Hepatic stellate cell (primary cell): ENCODE measurements around the gene TMTC1.

Experiments
- DNase-seq: peaks from one replicate; pipeline ENCODE4 v3.0.0; 2011; ENCODE audit warnings: low spot score

TMTC1 gene

DNA sequence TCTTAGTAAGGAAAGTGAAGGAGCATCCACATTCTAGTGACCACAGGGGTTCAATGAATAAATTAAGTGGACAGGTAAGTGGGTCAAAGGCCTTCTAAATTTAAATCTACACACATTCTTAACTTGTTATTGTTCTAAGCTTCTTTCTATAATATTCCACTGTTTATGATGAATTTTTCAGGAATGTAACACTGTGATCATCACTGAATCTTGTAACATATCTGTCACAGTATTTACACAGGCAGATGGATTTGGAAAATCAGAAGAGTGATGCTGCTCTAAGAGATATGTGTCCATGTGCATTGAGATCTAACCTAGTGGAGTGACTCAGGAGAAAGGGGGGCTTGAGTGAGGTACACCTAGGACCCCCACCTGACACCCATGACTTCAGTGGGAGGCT lies 170.8 kb downstream of the TMTC1 start:
- DNase-seq = no peak

DNA sequence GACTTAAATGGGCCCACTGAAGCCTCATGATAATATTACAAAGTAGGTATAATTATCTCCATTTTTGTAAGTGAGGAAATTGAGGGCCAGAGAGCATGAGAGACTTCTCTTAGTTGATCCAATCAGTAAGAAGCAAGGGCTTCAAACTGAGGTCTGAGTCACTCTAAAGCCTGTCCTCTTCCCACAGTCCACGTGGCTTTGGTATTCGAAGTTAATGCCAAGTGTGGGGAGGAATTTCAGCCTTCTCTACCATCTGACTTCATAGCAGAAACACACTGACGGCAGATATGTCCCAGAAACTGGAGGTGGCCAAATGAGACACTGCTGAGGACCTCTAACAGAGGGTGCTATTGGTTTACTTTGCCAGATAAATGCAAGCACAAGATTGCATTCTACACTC lies 171.8 kb downstream of the TMTC1 start:
- peak; percentile 14 for DNase-seq

DNA sequence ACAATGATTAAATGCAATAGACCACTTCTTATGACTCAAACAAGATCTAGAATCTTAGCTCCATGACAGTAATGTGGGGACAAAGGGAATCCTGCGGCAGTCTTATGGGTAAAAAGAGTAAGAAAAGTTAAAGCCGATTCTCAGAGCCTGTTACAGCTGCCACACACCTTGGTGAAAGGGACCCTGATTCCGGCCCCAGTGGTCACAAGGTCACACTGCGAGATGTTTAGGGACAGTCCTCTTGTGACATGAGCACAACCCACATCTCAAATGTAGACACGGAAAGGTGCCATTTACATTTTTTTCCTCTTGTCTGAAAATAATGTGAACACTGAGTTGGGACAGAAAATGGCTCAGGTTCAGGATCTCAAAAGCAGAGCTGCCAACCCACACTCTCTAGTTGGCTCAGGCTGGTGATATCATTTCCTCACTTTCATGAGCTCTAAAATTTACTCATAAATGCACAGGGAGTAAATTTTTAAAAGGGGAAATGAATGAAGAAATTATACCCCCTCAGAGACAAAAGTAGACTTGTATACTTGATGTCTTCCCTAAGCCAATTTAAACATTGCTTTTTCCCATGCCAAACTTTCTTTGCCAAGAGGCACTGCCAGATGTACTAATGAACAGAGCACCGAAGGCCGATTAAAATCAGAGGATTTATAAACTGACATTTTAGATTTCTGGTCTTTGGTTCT lies 173.1 kb downstream of the TMTC1 start:
- no peak for DNase-seq

DNA sequence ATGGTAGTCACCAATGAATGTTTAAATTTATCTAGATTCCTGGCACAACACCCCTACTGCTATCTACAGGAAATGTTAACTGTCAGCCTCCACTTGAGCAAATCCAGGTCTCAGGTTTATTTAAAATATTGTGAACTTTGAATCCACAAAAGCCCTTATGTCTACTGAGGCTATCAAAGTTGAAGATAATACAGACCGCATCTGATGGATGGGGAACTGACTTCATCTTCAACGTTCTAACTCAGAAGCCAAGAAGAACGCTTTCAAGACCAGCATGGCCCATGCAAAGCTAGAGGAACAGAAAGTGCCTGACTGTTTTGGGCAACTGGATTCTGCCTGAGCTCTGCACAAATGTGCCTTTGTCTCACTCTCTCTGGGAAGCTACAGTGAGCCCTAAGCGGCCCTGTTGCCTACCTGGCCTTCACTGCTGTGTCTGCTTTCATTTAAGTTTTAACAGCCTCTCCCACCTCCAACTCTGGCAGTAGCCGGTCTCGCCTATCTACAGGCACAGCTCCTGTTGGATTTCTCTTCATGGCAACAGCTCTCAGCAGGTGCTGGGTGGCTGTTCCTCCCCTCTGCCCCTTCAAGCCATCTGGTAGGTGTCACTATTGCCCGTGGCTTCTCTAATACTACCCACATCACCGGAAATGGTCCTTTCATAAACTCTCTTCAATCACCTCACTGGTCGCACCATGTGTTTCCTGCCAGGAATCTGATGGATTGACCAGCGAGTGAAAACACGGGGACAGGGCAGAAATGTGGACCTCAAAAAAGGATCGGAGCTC lies 174.1 kb downstream of the TMTC1 start:
- no peak for DNase-seq

DNA sequence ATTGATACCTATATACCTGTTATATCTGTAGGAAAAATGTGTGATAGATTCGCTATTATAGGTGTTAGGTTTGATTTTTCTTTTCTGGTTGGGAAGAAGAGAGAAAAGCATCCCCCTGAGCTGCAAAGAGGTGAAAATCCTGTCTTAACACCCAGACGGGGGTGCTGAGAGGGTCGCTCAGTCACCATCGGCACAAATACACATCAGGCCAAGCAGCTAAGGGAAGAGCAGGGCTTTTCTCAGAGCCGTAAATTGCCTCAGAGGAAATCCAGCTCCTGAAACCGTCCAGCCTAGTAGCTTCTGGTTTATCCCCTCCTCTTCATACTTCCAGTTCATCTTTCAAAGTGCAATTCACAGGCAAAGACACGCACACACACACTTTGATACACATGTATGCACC lies 175.2 kb downstream of the TMTC1 start:
- no peak for DNase-seq

DNA sequence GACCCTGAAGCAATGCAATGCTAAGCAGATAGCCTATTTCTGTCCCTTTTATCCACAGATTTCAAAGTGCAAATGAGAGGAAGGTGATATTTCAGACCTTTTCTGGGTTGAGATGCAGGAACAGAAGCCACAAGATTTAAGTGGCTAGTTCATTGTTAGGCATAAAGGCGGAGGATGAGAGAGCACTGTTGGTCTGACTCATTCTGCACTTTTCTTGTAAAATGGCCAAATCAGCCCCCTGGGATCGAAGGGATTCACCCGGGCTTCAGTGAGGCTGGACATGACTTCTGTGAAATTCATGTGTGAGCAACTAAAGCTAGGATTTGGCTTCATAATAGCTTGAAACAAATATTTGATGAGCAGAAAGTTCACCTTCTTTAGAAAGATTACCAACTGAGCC lies 184.4 kb downstream of the TMTC1 start:
- peak; percentile 26 for DNase-seq

DNA sequence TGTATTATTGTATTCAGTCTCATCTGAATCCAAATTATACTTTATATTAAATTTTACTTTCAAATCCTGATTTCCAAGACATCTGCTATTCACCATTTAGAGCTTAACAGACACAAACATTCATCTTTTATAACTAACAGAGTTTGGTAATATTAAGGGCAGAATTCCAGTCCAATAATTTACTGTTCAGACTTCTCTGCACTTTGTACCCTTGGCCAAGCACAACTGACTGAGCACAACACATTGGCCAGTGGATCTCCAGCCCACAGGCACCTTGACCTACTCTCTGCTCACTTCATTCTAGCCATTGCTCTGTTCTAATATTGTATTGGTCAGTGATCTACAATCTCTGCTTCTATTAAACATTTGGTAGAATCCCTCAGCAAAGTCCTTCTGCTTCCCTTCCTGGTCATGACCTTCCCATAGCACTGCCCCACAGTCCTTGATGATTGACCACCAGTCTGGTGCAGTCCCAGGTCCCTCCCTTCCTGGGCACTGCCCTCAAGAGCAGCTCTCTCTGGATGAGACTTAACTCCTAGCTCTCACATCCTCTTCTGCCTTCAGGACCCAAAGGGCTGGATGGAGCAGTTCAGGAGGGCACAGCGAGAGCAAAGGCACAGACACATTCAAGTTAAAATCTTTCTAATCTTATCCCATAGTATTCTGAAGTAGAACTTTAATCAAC lies 188.5 kb downstream of the TMTC1 start:
- no peak for DNase-seq

DNA sequence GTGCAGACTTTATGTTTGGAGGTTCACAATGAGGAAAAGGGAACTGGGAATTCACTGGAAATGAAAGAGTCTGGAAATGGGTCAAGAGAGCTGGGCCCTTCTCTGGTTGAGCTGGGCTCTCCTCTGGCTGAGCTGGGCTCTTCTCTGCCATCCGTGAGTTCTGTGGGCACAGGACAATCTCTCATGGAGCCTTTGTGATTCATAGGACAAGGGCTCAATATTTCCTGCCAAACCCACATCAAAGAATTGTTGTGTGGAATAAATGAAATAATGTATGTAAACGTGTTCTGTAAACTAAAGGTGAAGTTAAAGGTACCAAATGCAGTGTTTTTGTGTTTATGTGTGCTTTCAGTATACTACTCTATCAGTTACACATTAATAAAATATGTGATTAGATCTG lies 190.7 kb downstream of the TMTC1 start:
- no peak for DNase-seq

DNA sequence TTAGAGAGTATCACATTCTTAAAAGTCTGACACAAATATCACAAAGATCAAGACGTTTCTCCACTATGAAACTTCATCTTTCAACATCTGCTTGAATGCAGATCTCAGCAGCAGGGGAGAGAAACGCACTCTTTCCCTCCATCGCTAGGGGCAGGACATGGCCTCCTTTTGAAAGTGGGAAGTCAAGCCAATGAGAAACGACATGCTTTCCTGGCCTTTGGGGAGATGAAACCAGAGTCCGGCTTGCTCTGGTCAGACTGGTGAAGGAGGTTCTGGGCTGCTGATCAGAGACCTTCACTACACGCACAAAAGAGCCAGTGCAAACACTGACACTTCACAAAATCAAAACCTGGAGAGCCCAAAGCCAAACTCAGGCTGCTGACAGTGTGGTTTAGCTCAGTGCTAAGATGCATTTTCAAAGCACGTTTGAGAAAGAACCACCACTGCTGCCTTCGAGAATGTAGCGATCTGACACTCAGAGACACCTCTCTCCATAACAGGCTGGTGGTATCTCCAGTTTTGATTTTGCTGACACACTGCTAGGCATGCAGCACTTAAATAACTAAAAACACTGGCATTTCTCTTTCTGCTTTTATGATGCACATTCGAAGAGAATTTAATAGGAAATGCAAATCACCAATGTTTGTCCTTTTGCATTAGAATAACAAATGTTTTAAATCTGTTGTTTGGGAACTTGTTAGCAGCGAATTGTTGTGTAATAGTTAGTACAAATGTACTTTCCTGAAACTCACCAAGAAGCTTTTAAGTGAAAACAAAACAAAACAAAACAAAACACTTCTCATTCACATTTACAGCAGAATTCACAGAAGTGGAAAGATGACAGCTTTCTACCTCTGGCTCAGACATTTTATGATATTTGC lies 192.4 kb downstream of the TMTC1 start:
- no peak for DNase-seq

DNA sequence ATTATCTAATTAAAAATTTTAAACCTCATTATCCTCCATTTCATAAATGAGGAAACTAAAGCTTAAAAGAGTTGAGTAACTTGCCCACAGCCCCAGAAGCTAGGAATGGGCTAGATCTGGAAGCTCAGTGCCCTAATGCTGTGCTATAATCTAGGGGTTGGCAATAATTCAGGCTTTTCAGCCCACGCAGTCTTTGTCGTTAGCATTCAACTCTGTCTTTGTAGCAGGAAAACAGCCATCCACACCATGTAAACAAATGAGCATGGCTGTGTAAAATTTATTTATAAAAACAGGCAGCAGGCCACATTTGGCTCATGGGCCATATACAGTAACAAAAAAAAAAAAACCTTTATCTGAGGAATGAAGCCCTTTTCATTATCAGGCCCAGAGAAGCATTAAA lies 193.9 kb downstream of the TMTC1 start:
- DNase-seq = no peak

DNA sequence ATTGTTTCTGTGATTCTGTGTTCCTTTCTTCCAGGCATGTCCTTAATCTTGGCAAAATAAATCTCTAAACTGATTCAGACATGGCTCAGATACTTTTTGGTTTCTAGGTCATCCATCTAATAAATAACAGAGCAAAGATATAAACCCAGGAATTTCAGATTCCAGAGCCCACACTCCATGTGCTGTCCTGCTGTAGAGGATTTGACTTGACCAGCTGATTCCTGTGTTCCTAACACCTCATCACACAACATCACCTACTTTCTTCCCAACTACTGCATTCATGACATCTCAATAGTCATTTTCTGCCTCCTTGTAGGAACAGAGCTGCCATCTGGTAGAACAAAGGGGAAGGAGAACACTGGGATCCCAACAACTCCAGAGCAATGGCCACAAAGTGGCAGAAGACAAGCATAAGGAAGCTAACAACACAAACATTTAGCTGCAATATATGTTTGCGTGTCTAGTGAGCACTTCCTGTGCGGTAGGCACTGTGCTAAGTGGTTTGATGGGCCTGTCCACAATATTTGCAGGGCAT lies 194.4 kb downstream of the TMTC1 start:
- no peak for DNase-seq

DNA sequence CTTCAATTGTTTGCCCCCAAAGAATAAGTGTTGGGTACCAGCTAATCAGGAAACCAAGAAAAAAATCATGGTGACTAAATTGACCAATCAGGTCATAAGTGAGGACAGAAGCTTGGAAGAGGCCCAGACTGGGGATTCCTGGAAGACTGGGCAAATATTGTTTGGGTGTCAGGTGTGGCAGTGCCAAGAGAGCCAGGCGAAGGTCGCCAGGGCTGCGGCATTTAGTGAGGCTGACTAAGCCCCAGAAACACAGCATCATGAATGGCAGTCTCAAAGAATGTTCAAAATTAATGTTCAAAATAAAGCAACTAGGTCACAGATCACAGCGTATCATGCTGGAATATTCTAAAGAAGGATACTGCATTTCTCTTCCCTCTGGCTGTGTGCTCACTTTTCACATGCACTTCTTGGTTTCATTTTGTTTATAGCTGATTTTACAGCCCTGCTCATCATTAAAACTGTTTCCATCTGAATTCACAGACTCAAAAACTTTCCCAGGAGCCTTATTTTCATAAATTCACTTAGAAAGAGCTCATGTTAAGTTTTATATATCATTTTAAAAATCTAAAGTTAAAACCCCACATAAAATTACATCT lies 201.0 kb downstream of the TMTC1 start:
- no peak for DNase-seq

DNA sequence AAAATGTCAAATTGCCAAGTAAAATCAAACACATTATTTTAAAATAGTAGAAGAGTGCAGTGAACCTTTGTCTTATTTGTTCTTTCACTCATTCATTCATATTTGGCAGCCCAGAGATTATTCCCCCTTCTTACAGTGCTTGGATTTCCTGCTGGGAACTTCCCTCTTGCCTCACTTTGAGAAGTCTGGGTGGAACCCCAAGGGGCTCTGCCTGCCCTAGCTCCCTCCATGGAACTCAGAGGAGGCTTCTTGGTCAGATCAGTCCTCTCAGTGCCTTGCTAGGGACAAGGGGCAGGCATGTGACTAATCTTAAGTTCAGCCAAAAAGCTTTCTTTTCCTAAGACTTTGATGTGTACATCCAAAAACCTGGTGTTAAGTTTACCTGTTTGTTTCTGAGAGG lies 201.6 kb downstream of the TMTC1 start:
- DNase-seq = no peak

DNA sequence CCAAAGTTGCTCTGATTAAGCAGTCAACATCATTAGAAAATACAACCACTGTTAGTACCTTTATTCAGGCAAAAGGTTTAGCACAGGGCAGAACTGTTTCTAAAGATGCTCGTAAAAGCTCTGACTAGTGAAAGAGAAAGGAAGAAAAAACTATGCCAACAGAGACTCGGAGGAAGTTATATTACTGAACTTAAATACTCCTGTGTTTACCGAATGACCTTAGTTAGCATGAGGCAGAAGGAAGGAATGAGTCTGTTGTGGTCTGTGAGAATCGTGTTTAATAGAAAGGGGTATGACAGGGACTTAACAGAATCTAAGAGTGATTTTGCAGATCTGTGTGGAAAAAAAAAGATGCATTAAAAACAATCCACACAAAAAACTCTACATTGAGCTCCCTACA lies 202.1 kb downstream of the TMTC1 start:
- DNase-seq = peak; percentile 27

DNA sequence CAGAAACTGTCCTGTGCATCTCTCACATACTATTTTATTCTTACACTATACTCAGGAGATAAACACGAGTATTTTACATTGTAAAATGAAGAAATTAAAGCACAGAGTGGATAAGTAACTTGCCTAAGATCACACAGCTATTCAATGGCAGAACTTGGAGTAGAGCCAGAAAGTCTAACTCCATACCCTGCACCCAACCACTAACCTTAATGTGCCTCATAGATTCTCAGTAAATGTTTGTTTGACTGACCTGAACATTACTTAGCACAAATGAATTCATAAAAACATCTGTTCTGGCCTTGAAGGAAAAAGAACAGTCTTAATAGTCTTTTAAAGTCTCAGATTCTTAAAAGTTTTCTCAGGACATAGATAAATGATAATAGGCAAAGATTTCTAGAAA lies 202.8 kb downstream of the TMTC1 start:
- DNase-seq = no peak

DNA sequence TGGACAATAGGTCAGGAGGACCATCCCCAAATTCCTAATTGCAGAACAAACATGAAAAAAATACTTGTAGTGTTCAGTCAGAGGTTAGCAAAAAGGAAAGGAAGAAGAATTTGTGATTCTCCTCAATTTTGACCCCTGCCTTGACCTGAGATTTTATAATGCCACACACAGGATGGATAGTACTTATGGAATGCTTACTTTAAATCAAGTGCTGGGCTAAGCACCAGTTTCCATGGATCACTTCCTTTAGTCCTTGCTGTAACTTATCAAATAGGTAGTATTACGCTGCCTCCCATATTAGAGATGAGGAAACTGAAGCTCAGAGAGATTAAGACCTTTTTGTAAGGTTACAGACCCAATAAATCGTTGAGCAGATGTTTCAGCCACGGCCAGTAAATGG lies 205.0 kb downstream of the TMTC1 start:
- no peak for DNase-seq

DNA sequence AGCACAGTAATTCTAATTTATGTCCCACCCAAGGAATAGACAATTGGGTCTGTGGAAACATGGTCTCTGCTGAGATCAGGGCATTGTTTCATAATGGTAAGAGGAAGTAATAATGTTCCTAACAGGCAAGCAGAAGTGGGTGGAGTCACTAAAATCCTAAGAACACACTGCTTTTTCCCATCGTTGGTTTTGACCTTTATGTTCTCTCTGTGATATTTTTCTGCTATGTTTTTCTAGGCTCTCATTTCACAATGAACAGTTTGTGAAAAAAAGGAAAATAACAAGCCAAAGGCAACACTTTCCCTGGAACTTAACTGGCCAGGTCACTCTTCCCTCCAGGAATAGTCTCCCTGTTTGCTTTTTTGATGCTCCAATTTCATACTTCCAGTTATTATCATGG lies 205.7 kb downstream of the TMTC1 start:
- DNase-seq = no peak

DNA sequence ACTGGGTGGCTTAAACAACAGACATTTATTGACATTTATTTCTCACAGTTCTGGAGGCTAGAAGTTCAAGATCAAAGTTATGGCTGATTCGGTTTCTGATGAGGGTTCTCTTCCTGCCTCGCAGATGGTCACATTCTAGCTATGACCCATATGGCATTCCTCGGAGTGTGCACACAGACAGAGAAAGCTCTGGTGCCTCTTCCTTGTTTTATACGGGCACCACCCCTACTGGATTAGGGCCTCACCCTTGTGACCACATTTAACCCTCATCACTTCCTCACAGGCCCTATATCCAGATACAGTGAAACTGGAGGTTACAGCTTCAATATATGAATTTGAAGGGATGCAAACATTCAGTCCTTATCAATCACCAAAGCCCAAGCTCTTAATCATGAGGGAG lies 209.2 kb downstream of the TMTC1 start:
- no peak for DNase-seq

DNA sequence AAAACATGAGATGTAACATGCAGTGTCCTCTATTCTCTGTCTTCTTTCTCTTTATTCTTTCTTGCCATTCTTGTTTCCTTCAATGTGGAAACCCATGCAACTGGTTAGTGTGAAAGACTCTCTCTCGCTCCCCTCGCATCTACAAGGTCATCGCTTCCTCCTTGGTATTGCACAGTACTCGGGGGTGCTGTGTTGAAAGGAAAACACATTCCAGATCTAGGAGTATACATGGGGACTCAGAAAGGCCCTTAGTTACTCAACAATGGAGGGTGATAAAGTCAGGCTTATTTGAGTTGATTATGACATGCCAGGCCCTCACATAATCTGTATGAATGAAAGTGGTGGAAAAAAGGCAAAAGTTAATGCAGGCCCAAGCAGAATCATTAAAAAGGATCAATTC lies 210.8 kb downstream of the TMTC1 start:
- DNase-seq = no peak

DNA sequence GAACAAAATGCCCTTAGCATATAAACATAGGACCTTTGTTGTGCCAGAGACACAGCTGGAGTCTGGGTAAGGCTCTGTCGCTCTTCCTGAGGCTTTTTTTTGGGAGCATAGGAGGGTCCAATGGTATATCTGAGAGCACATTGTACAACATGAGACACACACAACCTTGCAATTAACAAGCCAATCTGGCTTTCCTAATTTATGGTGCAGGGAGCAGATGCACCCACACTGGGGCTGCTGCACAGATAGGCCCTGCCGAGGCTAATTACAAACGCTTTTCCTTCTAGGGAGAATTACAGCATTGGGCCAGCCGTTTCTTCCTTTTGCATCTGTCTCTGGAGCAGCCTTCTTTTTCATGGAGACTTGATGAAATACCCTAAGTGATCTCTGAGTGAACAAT lies 211.3 kb downstream of the TMTC1 start:
- no peak for DNase-seq

DNA sequence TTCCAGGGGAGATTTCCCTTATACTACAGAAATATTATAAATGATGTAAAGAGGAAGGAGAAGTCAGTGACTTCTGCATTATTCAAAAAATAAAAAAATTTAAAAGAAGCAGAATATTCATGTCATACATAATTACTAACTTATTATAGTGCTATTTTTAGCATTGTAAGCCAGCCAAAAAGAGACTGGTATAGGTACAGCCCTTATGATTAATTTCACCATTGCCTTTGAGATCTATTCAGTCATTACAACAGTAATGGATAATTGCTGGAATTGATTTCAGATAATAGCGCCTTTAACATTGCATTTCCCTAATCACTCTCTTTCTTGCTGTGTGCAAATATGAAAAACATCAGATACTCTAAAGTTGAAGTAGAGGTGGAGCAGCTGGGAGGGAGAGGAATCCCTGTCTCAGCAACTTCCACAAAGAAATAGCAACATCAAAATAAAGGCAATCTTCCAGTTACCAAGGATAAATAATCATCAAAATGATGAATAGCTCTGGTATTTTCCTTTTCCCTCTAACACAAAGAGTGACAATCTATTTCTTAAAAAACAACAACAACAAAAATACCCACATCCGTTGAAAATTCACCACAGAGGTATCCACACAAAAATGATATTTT lies 214.5 kb downstream of the TMTC1 start:
- DNase-seq = no peak
